Measurements from ENCODE around the gene ASCC1. TPM values are rescaled to one million over a fixed set of nuclear protein-coding genes. Genes with fewer than 3 reads are reported as not detected.
A peak's percentile ranks its signal among the peaks of the same experiment; 100 is the strongest.
"Not testable (repeated sequence)": the region's sequence is repeated elsewhere in the genome, so short reads cannot be mapped to it uniquely, and the experiment has no call there.

The ASCC1 gene
- total and polyA plus RNA-seq, 8 donors: 4.3 to 142 (median 13.6) TPM

DNA sequence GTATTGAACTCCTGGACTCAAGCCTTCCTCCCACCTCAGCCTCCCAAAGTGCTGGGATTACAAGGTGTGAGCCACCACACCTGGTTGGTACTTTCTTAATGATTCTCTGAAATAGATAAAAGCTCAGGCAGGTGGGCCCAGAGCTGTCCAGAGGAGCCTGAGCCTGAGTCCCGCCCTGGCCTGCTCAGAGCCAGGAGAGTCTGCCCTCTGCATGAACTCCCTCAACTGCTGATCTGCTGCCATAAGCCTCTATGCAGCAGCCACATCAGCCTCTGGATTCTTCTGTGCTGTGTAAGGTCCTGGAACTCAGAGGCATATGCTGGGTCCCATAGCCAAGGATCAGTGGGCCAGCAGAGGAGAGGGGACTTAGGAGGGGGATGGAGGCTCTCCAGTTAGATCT, 34.6 kb upstream of the ASCC1 start:
- intact Hi-C loops (cut with DNase I; ENCODE audit: low total_unique reads): no loop called here
- Histone ChIP-seq H3K36me3 (no peaks in the 10 kb centered on the region), H3K27ac (peak overlapping the region; percentile 45 to 97 (median 92)), H3K4me1 (peaks cover 93 to 100% (median 97%) of the 10 kb centered on the region in 4 donors), H3K9me3 (no peaks in the 10 kb centered on the region), H3K4me3 (no peak overlapping the region), H3K27me3 (no peaks in the 10 kb centered on the region)
- peak; percentile 43 to 81 for DNase-seq
- TF ChIP-seq POLR2A (IDR thresholded peaks at IDR 0.05) (no peak), EP300 (IDR thresholded peaks at IDR 0.05) (no peak), POLR2AphosphoS5 (IDR thresholded peaks at IDR 0.05) (peak in 2 of 3 donors; percentile 11 to 48)
- TF ChIP-seq, protein P1, sequence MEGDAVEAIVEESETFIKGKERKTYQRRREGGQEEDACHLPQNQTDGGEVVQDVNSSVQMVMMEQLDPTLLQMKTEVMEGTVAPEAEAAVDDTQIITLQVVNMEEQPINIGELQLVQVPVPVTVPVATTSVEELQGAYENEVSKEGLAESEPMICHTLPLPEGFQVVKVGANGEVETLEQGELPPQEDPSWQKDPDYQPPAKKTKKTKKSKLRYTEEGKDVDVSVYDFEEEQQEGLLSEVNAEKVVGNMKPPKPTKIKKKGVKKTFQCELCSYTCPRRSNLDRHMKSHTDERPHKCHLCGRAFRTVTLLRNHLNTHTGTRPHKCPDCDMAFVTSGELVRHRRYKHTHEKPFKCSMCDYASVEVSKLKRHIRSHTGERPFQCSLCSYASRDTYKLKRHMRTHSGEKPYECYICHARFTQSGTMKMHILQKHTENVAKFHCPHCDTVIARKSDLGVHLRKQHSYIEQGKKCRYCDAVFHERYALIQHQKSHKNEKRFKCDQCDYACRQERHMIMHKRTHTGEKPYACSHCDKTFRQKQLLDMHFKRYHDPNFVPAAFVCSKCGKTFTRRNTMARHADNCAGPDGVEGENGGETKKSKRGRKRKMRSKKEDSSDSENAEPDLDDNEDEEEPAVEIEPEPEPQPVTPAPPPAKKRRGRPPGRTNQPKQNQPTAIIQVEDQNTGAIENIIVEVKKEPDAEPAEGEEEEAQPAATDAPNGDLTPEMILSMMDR (IDR thresholded peaks at IDR 0.05): no peak
- WGBS, 5 donors: 13 to 81% (median 71%) methylated on average over 1 of the region's 1 CpG

DNA sequence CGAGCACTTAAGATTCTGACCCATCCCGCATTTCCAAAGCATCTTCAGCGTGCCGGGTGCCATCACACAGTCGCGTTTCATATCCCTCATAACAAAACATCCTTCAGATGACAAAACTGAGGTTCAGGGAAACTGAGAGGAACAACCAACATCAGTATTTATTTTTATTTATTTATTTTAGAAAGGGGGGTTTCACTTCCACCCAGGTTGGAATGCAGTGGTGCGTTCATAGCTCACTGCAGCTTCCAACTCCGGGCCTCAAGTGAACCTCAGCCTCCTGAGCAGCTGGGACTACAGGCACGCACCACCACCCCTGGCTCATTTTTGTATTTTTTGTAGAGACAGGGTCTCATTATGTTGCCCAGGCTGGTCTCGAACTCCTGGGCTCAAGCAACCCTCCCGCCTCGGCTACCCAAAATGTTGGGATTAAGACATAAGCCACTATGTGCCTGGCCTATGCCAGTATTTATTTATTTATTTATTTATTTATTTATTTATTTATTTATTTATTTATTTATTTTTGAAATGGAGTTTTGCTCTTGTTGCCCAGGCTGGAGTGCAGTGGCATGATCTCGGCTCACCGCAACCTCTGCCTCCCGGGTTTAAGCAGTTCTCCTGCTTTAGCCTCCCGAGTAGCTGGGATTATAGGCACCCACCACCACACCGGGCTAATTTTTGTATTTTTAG, 33.2 kb upstream of the ASCC1 start:
- H3K36me3 ChIP-seq; H3K27me3 ChIP-seq; H3K9me3 ChIP-seq; DNase-seq; intact Hi-C loops (cut with DNase I; ENCODE audit: low total_unique reads): not testable (repeated sequence)
- peak overlapping the region in 2 of 4 donors; percentile 17 to 27 for H3K4me3 ChIP-seq
- H3K27ac ChIP-seq: peak overlapping the region; percentile 87 to 97 (median 92)
- peaks cover 93 to 100% (median 97%) of the 10 kb centered on the region in 4 donors for H3K4me1 ChIP-seq
- 80 to 90% (median 84%) methylated on average over 16 to 17 of the region's 17 CpGs for WGBS, 5 donors

DNA sequence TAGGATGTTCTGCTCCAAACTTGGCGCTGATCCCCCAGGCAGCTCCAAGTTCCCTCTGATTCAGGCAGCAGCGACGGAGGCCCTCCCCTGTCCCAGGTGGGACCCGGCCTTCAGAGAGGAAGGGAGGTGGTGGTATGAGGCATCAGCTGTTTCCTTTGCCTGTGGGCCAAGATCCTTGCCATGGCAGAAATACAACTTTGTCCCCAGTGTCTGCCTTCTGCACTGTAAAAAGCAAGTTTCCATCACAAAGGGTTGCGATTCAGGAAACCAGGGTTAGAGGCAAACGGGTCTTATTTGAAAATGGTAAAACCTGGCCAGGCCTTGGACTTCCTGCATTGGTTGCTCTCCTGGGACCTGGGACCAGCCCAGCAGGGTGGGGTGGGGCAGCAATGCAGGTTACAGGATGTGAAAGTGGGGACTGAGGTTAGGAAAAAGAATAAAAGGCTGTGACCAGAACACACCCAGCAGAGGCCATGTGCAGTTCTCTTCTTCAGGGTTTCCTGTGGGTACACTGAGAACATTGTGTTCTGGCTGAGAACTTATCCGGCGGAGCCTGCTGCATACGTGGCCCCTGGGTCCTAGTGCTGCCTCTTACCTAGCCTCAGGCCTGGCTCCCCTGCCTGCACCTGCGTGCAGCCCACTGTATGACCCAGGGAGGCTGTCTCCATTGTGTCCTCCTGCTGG, 32.5 kb upstream of the ASCC1 start:
- Histone ChIP-seq H3K27ac (peak overlapping the region; percentile 87 to 97 (median 92)), H3K4me3 (peak overlapping the region; percentile 16 to 27 (median 16)), H3K36me3 (no peaks in the 10 kb centered on the region), H3K27me3 (no peaks in the 10 kb centered on the region), H3K4me1 (peaks cover 93 to 100% (median 97%) of the 10 kb centered on the region in 4 donors), H3K9me3 (no peaks in the 10 kb centered on the region)
- TF ChIP-seq POLR2A (IDR thresholded peaks at IDR 0.05) (no peak), POLR2AphosphoS5 (IDR thresholded peaks at IDR 0.05) (peak; percentile 96 to 98 (median 97)), EP300 (IDR thresholded peaks at IDR 0.05) (peak; percentile 95)
- TF ChIP-seq, protein P1 (IDR thresholded peaks at IDR 0.05): no peak
- WGBS, 5 donors: 3 to 12% (median 5%) methylated on average over 7 to 10 of the region's 10 CpGs
- intact Hi-C loops (cut with DNase I; ENCODE audit: low total_unique reads): no loop called here
- peak; percentile 87 to 90 for DNase-seq

DNA sequence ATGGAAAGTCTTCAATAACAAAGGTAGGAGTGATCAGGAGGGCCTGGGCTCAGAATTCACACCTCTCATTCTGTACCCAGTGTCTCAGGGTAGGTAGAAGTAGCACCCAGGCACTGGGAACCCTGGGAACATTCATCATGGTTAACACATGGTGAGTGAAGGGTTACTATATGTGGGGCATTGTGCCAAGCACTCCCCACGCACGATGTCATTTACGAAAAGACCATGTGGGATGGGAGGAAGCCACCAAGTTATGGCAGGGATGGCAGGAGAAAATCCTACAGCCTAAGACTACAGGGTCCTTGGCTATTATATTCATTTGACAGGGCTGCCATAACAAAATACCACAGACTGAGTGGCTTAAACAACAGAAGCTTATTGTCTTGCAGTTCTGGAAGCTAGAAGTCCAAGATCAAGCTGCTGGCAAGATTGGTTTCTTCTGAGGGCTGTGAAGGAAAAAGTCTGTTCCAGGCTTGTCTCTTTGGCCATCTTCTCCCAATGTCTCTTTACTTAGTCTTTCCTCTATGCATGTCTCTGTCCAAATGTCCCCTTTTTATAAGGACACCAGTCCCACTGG, 30.0 kb upstream of the ASCC1 start:
- H3K4me1 ChIP-seq: peaks cover 92 to 99% (median 97%) of the 10 kb centered on the region in 4 donors

More for the DNA sequence above, 30.0 kb upstream of the ASCC1 start:
- H3K36me3 ChIP-seq: no peaks in the 10 kb centered on the region
- H3K4me3 ChIP-seq: no peak overlapping the region
- DNase-seq: no peak
- intact Hi-C loops (cut with DNase I; ENCODE audit: low total_unique reads): no loop called here
- H3K27ac ChIP-seq: peak overlapping the region; percentile 6 to 97 (median 92)
- no peaks in the 10 kb centered on the region for H3K9me3 ChIP-seq
- TF ChIP-seq, protein P1 (IDR thresholded peaks at IDR 0.05): no peak
- TF ChIP-seq POLR2AphosphoS5 (IDR thresholded peaks at IDR 0.05) (no peak), EP300 (IDR thresholded peaks at IDR 0.05) (no peak), POLR2A (IDR thresholded peaks at IDR 0.05) (no peak)
- H3K27me3 ChIP-seq: no peaks in the 10 kb centered on the region
- WGBS, 5 donors: 12 to 26% (median 17%) methylated on average over 3 of the region's 3 CpGs

All from stomach (tissue), 9 donors.